ENCODE results near the gene RNF222. TPM values are rescaled to one million over a fixed set of nuclear protein-coding genes. Genes with fewer than 3 reads are reported as not detected.

Gene RNF222
- total RNA-seq, 1 experiment from 2014 or later: not detected

GRCh38 chr17:8345951-8346665 is 51.5 kb downstream of the RNF222 start:
- H3K36me3 Mint-ChIP-seq (ENCODE audit: insufficient read depth, unreplicated experiment): no peaks in the 10 kb centered on the region
- TF ChIP-seq, protein P1, sequence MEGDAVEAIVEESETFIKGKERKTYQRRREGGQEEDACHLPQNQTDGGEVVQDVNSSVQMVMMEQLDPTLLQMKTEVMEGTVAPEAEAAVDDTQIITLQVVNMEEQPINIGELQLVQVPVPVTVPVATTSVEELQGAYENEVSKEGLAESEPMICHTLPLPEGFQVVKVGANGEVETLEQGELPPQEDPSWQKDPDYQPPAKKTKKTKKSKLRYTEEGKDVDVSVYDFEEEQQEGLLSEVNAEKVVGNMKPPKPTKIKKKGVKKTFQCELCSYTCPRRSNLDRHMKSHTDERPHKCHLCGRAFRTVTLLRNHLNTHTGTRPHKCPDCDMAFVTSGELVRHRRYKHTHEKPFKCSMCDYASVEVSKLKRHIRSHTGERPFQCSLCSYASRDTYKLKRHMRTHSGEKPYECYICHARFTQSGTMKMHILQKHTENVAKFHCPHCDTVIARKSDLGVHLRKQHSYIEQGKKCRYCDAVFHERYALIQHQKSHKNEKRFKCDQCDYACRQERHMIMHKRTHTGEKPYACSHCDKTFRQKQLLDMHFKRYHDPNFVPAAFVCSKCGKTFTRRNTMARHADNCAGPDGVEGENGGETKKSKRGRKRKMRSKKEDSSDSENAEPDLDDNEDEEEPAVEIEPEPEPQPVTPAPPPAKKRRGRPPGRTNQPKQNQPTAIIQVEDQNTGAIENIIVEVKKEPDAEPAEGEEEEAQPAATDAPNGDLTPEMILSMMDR (IDR thresholded peaks at IDR 0.05; ENCODE audit: unreplicated experiment): no peak
- no peaks in the 10 kb centered on the region for H3K9me3 Mint-ChIP-seq (ENCODE audit: unreplicated experiment)
- POLR2A ChIA-PET: no interaction called here
- no peak overlapping the region for H3K27ac Mint-ChIP-seq (ENCODE audit: low read depth, unreplicated experiment)
- CTCF ChIA-PET: interaction anchor here (0.6 kb wide), 1 partner anchor 25 kb away, joined by 4 read pairs; no protein-coding TSS in a partner anchor
- H3K4me3 Mint-ChIP-seq (ENCODE audit: unreplicated experiment): no peak overlapping the region
- no TSS peak for BruUV-seq (replicated peaks)
- DNase-seq (ENCODE audit: unreplicated experiment): no peak
- H3K27me3 Mint-ChIP-seq (ENCODE audit: insufficient read depth, unreplicated experiment): peaks cover 11% of the 10 kb centered on the region
- no peaks in the 10 kb centered on the region for H3K4me1 Mint-ChIP-seq (ENCODE audit: insufficient read depth, unreplicated experiment)
- intact Hi-C loops (cut with micrococcal nuclease): no loop called here

DNA sequence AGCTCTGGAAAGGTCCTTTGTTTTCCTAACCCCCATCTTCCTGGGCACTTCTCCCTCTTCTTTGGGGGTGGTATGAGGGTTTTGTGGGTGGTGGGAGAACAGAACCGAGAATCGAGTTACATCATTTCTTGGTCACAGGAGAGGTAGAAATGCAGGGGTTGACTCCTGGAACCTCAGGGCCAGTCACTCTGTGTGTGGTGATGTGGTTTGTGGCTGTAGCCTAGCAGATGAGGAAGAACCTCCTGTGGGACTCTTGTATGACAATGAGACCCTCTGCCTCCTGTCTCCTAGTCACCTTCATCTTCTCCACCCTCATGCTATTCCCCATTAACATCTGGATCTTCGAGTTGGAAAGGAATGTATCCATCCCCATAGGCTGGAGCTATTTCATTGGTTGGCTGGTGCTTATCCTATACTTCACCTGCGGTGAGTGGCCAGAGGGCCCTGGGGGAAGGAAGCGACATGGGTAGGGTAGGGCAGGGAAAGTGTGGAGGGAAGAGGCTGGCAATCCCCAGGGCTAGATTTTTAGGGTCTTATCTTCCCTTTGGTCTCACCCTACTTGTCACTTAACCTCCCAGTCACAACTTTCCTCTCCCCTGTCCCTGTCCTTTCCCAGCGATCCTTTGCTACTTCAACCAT is 52.5 kb downstream of the RNF222 start:
- CTCF ChIA-PET: no interaction called here
- no TSS peak for BruUV-seq (replicated peaks)

GRCh38 chr17:8341456-8341855 is 56.2 kb downstream of the RNF222 start:
- no peak for DNase-seq (ENCODE audit: unreplicated experiment)
- intact Hi-C loops (cut with micrococcal nuclease): no loop called here
- Mint-ChIP-seq H3K9me3 (ENCODE audit: unreplicated experiment) (no peaks in the 10 kb centered on the region), H3K27me3 (ENCODE audit: insufficient read depth, unreplicated experiment) (peaks cover 11% of the 10 kb centered on the region), H3K36me3 (ENCODE audit: insufficient read depth, unreplicated experiment) (no peaks in the 10 kb centered on the region), H3K4me1 (ENCODE audit: insufficient read depth, unreplicated experiment) (no peaks in the 10 kb centered on the region), H3K27ac (ENCODE audit: low read depth, unreplicated experiment) (no peak overlapping the region), H3K4me3 (ENCODE audit: unreplicated experiment) (no peak overlapping the region)
- BruUV-seq (replicated peaks): no TSS peak
- ChIA-PET POLR2A (interaction anchor here (0.6 kb wide), 1 partner anchor 17 kb away, joined by 3 read pairs; no protein-coding TSS in a partner anchor), CTCF (interaction anchor here (0.7 to 0.9 kb wide), 2 partner anchors 10 to 12 kb away, joined by 3 to 5 read pairs; no protein-coding TSS in a partner anchor)
- TF ChIP-seq, protein P1 (IDR thresholded peaks at IDR 0.05; ENCODE audit: unreplicated experiment): no peak

More for the DNA sequence above, 52.5 kb downstream of the RNF222 start:
- Mint-ChIP-seq H3K9me3 (ENCODE audit: unreplicated experiment) (no peaks in the 10 kb centered on the region), H3K27ac (ENCODE audit: low read depth, unreplicated experiment) (no peak overlapping the region), H3K4me1 (ENCODE audit: insufficient read depth, unreplicated experiment) (no peaks in the 10 kb centered on the region), H3K27me3 (ENCODE audit: insufficient read depth, unreplicated experiment) (peaks cover 11% of the 10 kb centered on the region), H3K4me3 (ENCODE audit: unreplicated experiment) (no peak overlapping the region), H3K36me3 (ENCODE audit: insufficient read depth, unreplicated experiment) (no peaks in the 10 kb centered on the region)
- TF ChIP-seq, protein P1 (IDR thresholded peaks at IDR 0.05; ENCODE audit: unreplicated experiment): no peak
- intact Hi-C loops (cut with micrococcal nuclease): no loop called here
- POLR2A ChIA-PET: no interaction called here
- DNase-seq (ENCODE audit: unreplicated experiment): no peak

Other genes with a start within 250 kb of the RNF222 start
- gene PER1, start 245.4 kb downstream of the RNF222 start, total RNA-seq (2022): 165 and 190 TPM in 2 replicates
- 37.7 and 42.8 TPM in 2 replicates for gene VAMP2, start 234.9 kb downstream of the RNF222 start, total RNA-seq (2022)
- 7.6 and 8.4 TPM in 2 replicates for gene TMEM107, start 221.4 kb downstream of the RNF222 start, total RNA-seq (2022)
- gene BORCS6, start 207.6 kb downstream of the RNF222 start, total RNA-seq (2022): 3.9 and 4.4 TPM in 2 replicates
- 11.7 and 33.6 TPM in 2 replicates for gene AURKB, start 187.3 kb downstream of the RNF222 start, total RNA-seq (2022)
- 30.5 and 33.1 TPM in 2 replicates for gene CTC1, start 149.8 kb downstream of the RNF222 start, total RNA-seq (2022)
- 54.4 and 66.2 TPM in 2 replicates for gene PFAS, start 148.5 kb downstream of the RNF222 start, total RNA-seq (2022)
- 38.6 and 41.8 TPM in 2 replicates for gene RANGRF, start 109.2 kb downstream of the RNF222 start, total RNA-seq (2022)
- gene SLC25A35, start 102.4 kb downstream of the RNF222 start, total RNA-seq (2022): 2.2 and 4.0 TPM in 2 replicates
- not detected in 2 replicates for gene ARHGEF15, start 87.6 kb downstream of the RNF222 start, total RNA-seq (2022)
- gene ODF4, start 58.0 kb downstream of the RNF222 start, total RNA-seq (2022): not detected in 2 replicates
- gene RPL26, start 14.6 kb downstream of the RNF222 start, total RNA-seq (2022): 3,179 and 3,524 TPM in 2 replicates
- gene NDEL1, start 38.1 kb upstream of the RNF222 start, total RNA-seq (2022): 95.3 and 112 TPM in 2 replicates
- gene MYH10, start 232.9 kb upstream of the RNF222 start, total RNA-seq (2022): 43.0 and 43.4 TPM in 2 replicates

All from MCF 10A (cell line).